HCT116 (cell line): Measurements from ENCODE around the gene ZNF677.

Experiments
- ATF3 ChIP-seq: IDR thresholded peaks from 2 replicates; pipeline ENCODE4 v1.6.1; 2012
- CEBPB ChIP-seq: IDR thresholded peaks from 2 replicates; pipeline ENCODE4 v1.6.1; 2012; ENCODE audit warnings: low read depth
- CTCF ChIP-seq, 3 experiments: fragments of 200-600 bp in 1 of 3; sonication (generic) in 1 of 3; IDR thresholded peaks in 2 of 3; conservative IDR thresholded peaks in 1 of 3; 2 replicates each; pipeline ENCODE4 v1.5.1; 2012 to 2017; ENCODE audit warnings: low read depth in 2 of 3, low read length in 2 of 3, antibody characterized with exemption in 1 of 3, borderline replicate concordance in 1 of 3, control low read depth in 1 of 3, mild to moderate bottlenecking in 1 of 3, mixed read lengths in 1 of 3, mixed run types in 1 of 3, moderate library complexity in 1 of 3; ENCODE audit not compliant: insufficient read depth in 1 of 3
- ELF1 ChIP-seq: IDR thresholded peaks from 2 replicates; pipeline ENCODE4 v1.6.1; 2012; ENCODE audit warnings: low read depth, borderline replicate concordance
- EZH2 ChIP-seq: fragments of 200-600 bp; sonication (generic); IDR thresholded peaks from 2 replicates; pipeline ENCODE4 v1.6.1; 2017; ENCODE audit warnings: antibody characterized with exemption, mixed run types
- EZH2phosphoT487 ChIP-seq: fragments of 200-600 bp; IDR thresholded peaks from 2 replicates; pipeline ENCODE4 v1.6.1; 2018; ENCODE audit warnings: antibody characterized with exemption, borderline replicate concordance
- POLR2A ChIP-seq: IDR thresholded peaks from 2 replicates; pipeline ENCODE4 v1.7.0; 2011; ENCODE audit warnings: borderline replicate concordance; ENCODE audit not compliant: insufficient read depth, insufficient read length; ENCODE audit errors: extremely low read depth
- SP1 ChIP-seq: IDR thresholded peaks from 2 replicates; pipeline ENCODE4 v1.6.1; 2012; ENCODE audit warnings: low read depth
- TCF7L2 ChIP-seq: IDR thresholded peaks from 2 replicates; pipeline ENCODE4 v1.7.0; 2011; ENCODE audit warnings: borderline replicate concordance, inconsistent platforms; ENCODE audit not compliant: insufficient read depth, insufficient read length; ENCODE audit errors: extremely low read depth
- ZNF274 ChIP-seq: fragments of 200-500 bp; sonication (Bioruptor generic); IDR thresholded peaks from 2 replicates; pipeline ENCODE4 v1.6.1; 2014; ENCODE audit warnings: mild to moderate bottlenecking, low read depth, low read length, inconsistent platforms
- TF ChIP-seq, protein P1 (sequence below): IDR thresholded peaks from 2 replicates; pipeline ENCODE4 v1.6.1; 2012

- TF ChIP-seq ATF3 (no peak), CTCF (IDR thresholded peaks at IDR 0.05 in 2 of 3, conservative IDR thresholded peaks at IDR 0.05 in 1 of 3; ENCODE audit: borderline replicate concordance in 1 of 3, insufficient read depth in 1 of 3, low read depth in 2 of 3, low read length in 2 of 3) (no peak), EZH2phosphoT487 (no peak), POLR2A (no peak), CEBPB (no peak), TCF7L2 (no peak), ZNF274 (no peak), EZH2 (no peak), ELF1 (no peak), SP1 (no peak)
- TF ChIP-seq, protein P1, sequence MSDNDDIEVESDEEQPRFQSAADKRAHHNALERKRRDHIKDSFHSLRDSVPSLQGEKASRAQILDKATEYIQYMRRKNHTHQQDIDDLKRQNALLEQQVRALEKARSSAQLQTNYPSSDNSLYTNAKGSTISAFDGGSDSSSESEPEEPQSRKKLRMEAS = no peak
Measured at GRCh38 chr19:53294786-53295441, 40.2 kb upstream of the ZNF677 start.
